Adipocyte (in vitro differentiated cells): ENCODE results near the gene ARMC5.
"Not testable (repeated sequence)": the region's sequence is repeated elsewhere in the genome, so short reads cannot be mapped to it uniquely, and the experiment has no call there.

Experiments
- DNase-seq: peaks from one replicate; pipeline ENCODE4 v3.0.0-alpha.2; 2015; ENCODE audit warnings: low read depth
- H3K27me3 ChIP-seq: replicated peaks from 2 replicates; pipeline ENCODE4 v1.7.0; 2013; ENCODE audit warnings: mild to moderate bottlenecking, low read length, moderate library complexity; ENCODE audit not compliant: control insufficient read depth, insufficient read depth
- H3K36me3 ChIP-seq: 2 replicates; pipeline ENCODE4 v1.7.0; 2013; ENCODE audit warnings: low read length, mild to moderate bottlenecking, moderate library complexity; ENCODE audit not compliant: control insufficient read depth, insufficient read depth, severe bottlenecking
- H3K4me1 ChIP-seq: 2 replicates; pipeline ENCODE4 v1.7.0; 2013; ENCODE audit warnings: mild to moderate bottlenecking, low read length, moderate library complexity; ENCODE audit not compliant: control insufficient read depth, insufficient read depth
- H3K4me3 ChIP-seq: 2 replicates; pipeline ENCODE4 v1.7.0; 2013; ENCODE audit warnings: mild to moderate bottlenecking, low read length, moderate library complexity
- H3K9ac ChIP-seq: 2 replicates; pipeline ENCODE4 v1.7.0; 2013; ENCODE audit warnings: mild to moderate bottlenecking, low read length, moderate library complexity
- H3K9me3 ChIP-seq: 2 replicates; pipeline ENCODE4 v1.7.0; 2013; ENCODE audit warnings: mild to moderate bottlenecking, low read length, moderate library complexity; ENCODE audit not compliant: control insufficient read depth

ARMC5 gene, protein sequence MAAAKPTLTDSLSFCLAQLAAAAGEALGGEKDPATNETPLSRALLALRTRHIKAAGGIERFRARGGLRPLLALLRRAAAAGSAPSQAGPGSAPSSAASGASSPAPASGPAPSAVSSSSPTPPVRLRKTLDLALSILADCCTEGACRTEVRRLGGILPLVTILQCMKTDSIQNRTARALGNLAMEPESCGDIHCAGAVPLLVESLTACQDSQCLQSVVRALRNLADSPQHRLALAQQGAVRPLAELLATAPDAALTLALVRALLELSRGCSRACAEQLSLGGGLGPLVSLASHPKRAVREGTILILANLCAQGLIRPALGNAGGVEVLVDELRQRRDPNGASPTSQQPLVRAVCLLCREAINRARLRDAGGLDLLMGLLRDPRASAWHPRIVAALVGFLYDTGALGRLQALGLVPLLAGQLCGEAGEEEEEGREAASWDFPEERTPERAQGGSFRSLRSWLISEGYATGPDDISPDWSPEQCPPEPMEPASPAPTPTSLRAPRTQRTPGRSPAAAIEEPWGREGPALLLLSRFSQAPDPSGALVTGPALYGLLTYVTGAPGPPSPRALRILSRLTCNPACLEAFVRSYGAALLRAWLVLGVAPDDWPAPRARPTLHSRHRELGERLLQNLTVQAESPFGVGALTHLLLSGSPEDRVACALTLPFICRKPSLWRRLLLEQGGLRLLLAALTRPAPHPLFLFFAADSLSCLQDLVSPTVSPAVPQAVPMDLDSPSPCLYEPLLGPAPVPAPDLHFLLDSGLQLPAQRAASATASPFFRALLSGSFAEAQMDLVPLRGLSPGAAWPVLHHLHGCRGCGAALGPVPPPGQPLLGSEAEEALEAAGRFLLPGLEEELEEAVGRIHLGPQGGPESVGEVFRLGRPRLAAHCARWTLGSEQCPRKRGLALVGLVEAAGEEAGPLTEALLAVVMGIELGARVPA

DNA sequence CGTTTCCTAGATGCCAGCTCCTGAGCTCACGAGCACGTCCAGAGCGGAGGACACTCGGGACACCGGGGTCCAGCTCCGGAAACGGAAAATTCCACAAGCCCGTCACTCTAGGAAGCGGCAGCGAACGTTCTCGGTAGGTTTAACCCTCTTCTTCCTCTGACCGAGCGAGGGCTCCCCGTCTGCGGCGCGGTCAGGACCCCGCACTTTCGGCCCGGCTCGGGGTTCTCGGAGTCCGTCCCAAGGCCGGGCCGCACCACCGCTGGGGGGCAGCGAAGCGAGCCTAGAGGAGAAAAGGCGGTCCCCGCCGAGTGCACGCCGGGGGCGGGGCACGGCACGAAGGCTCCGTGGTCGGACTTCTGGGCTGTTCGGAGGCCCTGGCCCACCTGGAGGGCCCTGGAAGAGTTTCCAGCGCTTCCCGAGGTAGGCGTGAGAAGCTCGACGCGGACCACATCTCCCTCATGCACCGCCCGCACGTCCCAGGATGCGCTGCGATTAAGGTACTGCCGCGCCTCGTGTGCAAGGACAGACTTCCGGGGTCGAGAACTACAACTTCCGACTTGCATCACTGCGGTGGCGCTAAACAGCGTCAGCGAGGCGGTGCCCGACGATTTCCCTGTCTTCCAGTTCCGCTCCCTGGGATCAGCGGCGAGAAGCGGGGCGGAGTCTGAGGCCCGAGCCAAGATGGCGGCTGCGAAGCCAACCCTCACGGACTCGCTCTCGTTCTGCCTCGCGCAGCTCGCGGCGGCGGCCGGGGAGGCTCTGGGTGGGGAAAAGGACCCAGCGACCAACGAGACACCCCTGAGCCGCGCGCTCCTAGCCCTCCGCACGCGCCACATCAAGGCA lies at the start of gene ARMC5:
TSS of gene ARMC5 (plus strand) at position 658 of the 843 bp plus-strand sequence. CDS start at position 682, 24 bp downstream.
- Histone ChIP-seq H3K9ac (peak within 1 kb of the TSS; percentile 99), H3K9me3 (no peaks in the 10 kb centered on the region), H3K27me3 (no peaks in the 10 kb centered on the region), H3K36me3 (peaks cover 20% of the 10 kb centered on the region), H3K4me1 (peaks cover 44% of the 10 kb centered on the region), H3K4me3 (peak within 1 kb of the TSS; percentile 92)
- peak; percentile 99 for DNase-seq

DNA sequence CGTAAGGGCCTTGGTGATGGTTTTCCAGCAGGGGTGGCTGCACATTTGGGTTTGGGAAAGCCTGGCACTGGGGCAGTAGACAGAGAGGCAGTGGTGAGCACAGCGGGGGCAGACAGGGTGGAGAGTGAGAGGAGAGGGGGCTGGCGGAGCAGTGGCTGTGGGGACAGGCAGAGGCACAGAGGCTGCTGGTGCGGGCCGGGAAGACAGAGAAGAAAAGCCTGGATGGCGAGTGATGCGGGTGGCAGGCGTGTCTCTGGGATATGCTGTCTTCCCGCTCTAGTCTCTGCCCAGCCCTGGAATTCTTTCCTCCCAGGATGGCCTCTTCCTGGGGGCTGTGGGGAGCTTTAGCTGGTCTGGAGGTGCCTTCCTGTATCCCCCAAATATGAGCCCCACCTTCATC lies 49.2 kb upstream of the ARMC5 start:
- Histone ChIP-seq H3K4me1 (no peaks in the 10 kb centered on the region), H3K9me3 (no peaks in the 10 kb centered on the region)
- DNase-seq, result no peak

DNA sequence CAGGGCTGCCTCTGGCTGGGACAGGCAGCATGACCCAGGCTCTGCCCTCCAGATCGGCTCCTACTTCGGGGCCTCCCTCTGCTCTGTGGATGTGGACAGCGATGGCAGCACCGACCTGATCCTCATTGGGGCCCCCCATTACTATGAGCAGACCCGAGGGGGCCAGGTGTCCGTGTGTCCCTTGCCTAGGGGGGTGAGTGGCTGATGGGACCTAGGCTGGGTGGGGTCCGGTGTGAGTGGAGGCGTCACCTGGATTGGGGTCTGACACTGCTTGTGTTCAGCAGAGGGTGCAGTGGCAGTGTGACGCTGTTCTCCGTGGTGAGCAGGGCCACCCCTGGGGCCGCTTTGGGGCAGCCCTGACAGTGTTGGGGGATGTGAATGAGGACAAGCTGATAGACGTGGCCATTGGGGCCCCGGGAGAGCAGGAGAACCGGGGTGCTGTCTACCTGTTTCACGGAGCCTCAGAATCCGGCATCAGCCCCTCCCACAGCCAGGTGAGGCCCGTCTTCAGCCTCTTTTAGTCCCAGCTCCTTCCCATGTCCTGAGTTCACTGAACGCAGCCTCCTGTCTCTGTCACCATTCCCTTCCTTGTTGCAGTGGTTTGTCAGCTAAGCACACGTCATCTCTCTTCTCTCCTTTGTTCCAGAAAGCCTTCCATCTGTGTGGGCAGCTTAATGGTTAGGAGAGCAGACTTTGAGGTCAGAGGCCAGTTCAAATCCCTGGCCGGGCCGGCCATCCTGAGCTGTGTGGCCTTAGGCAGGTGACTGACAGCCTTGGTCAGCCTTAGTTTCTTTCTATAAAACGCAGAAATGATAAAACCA lies 48.1 kb upstream of the ARMC5 start:
- Histone ChIP-seq H3K9ac (no peak overlapping the region), H3K27me3 (peaks cover 21% of the 10 kb centered on the region), H3K9me3 (peaks cover 5% of the 10 kb centered on the region), H3K4me3 (no peak overlapping the region), H3K4me1 (no peaks in the 10 kb centered on the region), H3K36me3 (no peaks in the 10 kb centered on the region)
- DNase-seq, result no peak

More for the DNA sequence above, 49.2 kb upstream of the ARMC5 start:
- no peak overlapping the region for H3K4me3 ChIP-seq
- peaks cover 16% of the 10 kb centered on the region for H3K27me3 ChIP-seq
- H3K9ac ChIP-seq, result no peak overlapping the region
- no peaks in the 10 kb centered on the region for H3K36me3 ChIP-seq

DNA sequence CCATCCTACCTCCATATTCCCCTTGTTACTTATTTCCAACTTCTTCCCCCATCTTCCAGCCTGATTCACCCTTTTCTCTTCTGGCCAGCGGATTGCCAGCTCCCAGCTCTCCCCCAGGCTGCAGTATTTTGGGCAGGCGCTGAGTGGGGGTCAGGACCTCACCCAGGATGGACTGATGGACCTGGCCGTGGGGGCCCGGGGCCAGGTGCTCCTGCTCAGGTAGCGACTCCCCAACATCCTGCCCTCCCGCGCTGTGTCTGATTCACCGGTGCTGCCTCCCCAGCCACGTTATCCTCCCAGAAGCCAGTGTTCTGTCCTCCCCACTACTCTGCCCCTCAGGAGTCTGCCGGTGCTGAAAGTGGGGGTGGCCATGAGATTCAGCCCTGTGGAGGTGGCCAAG lies 46.6 kb upstream of the ARMC5 start:
- peaks cover 9% of the 10 kb centered on the region for H3K9me3 ChIP-seq
- peaks cover 21% of the 10 kb centered on the region for H3K27me3 ChIP-seq
- no peak overlapping the region for H3K4me3 ChIP-seq
- no peak for DNase-seq
- no peaks in the 10 kb centered on the region for H3K4me1 ChIP-seq
- H3K9ac ChIP-seq, result no peak overlapping the region
- no peaks in the 10 kb centered on the region for H3K36me3 ChIP-seq

DNA sequence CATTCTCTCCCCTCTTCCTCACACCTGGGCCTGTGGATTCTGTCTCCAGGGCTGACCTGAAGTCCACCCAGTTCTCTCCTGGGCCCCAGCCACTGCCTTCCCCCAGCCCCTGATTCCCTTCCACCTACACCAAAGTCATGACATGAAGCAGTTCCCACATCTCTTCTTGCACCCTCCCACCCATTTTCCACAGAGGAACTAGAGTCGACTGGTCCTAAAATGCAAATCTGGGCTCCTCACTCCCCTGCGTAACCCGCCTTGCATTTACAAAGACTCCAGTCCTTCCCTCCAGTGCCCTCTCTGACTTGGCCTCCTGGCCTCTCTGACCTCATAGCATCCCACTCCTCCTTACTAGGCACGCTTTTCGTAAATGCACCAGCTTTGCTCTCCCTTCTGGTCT lies 45.9 kb upstream of the ARMC5 start:
- Histone ChIP-seq H3K4me1 (no peaks in the 10 kb centered on the region), H3K27me3 (peaks cover 17% of the 10 kb centered on the region), H3K4me3 (no peak overlapping the region), H3K36me3 (no peaks in the 10 kb centered on the region), H3K9ac (no peak overlapping the region), H3K9me3 (peaks cover 9% of the 10 kb centered on the region)
- DNase-seq, result no peak

DNA sequence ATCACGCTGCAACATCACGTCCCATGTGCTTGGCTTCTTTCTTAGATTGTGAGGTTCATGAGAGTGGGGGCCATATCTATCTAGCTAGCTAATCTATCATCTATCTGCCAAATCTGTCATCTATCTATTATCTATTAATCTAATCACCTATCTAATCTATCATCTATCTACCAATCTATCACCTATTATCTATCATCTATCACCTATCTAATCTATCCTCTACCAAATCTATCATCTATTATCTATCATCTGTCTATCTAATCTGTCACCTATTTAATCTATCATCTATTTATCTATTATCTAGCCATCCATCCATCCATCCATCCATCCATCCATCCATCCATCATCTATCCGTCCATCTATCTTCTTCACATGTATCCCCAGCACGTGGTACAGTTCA lies 45.4 kb upstream of the ARMC5 start:
- Histone ChIP-seq H3K4me3 (no peak overlapping the region), H3K4me1 (no peaks in the 10 kb centered on the region), H3K9me3 (peaks cover 9% of the 10 kb centered on the region), H3K9ac (no peak overlapping the region), H3K27me3 (peaks cover 13% of the 10 kb centered on the region), H3K36me3 (no peaks in the 10 kb centered on the region)
- no peak for DNase-seq

DNA sequence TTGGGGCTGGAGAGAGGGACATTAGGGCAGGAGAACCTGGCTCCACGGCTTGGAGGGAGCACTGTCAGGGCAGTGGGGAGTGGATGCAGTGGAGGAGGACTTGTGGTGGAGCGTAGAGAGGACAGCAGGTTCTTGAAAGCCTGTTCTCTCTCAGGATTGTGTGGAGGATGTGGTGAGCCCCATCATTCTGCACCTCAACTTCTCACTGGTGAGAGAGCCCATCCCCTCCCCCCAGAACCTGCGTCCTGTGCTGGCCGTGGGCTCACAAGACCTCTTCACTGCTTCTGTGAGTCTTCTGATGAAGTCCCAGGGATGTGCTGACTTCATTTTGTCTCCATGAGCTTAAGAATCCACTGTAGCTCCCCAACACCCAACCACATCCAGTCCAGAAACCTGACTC lies 44.6 kb upstream of the ARMC5 start:
- peaks cover 13% of the 10 kb centered on the region for H3K27me3 ChIP-seq
- peaks cover 9% of the 10 kb centered on the region for H3K9me3 ChIP-seq
- H3K4me3 ChIP-seq, result no peak overlapping the region
- DNase-seq, result no peak
- H3K4me1 ChIP-seq, result no peaks in the 10 kb centered on the region
- no peaks in the 10 kb centered on the region for H3K36me3 ChIP-seq
- H3K9ac ChIP-seq, result no peak overlapping the region

DNA sequence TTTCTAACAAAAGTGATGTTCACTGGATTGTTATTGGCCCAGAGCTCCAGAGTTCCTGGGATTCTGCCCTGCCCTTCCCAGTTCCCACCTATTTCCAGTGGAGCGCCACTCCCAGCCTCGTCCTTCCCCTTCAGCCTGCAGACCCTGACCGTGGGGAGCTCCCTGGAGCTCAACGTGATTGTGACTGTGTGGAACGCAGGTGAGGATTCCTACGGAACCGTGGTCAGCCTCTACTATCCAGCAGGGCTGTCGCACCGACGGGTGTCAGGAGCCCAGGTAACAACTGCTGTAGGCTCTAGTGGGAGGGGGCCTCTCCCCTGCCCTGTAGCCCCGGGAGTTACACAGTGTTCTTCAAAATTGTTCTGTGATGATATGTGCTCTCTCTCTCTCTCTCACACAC lies 42.9 kb upstream of the ARMC5 start:
- DNase-seq, result no peak
- H3K36me3 ChIP-seq, result no peaks in the 10 kb centered on the region
- H3K4me1 ChIP-seq, result no peaks in the 10 kb centered on the region

DNA sequence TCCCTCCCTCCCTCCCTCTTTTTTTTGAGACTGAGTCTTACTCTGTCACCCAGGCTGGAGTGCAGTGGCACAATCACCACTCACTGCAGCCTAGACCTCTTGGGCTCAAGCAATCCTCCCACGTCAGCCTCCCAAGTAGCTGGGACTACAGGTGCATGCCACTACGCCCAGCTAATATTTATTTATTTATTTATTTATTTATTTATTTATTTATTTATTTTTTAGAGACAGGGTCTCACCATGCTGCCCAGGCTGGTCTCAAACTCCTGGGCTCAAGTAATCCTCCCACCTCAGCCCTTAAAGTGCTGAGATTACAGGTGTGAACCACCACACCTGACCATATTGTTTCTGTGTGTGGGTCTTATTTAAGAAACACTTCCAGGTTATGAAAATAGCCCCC lies 42.3 kb upstream of the ARMC5 start:
- not testable (repeated sequence) for H3K9ac ChIP-seq, H3K4me3 ChIP-seq, DNase-seq, H3K36me3 ChIP-seq, H3K4me1 ChIP-seq
- Histone ChIP-seq H3K27me3 (peaks cover 18% of the 10 kb centered on the region), H3K9me3 (peaks cover 28% of the 10 kb centered on the region)

More for the DNA sequence above, 42.9 kb upstream of the ARMC5 start:
- Histone ChIP-seq H3K27me3 (peaks cover 13% of the 10 kb centered on the region), H3K9me3 (peaks cover 21% of the 10 kb centered on the region), H3K4me3 (no peak overlapping the region), H3K9ac (no peak overlapping the region)

DNA sequence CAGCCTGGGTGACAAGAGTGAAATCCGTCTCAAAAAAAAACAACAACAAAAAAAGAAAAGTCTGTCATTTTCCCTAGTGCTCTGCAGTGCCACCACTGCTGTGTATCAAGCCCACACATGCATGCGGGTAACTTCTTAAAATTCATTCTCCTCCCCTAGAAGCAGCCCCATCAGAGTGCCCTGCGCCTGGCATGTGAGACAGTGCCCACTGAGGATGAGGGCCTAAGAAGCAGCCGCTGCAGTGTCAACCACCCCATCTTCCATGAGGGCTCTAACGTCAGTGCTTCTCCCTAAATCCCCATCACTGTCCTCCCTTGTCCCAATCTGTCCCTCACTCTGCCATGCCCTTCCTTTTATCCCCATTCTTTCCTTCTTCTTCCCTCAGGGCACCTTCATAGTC lies 41.4 kb upstream of the ARMC5 start:
- Histone ChIP-seq H3K27me3 (peaks cover 19% of the 10 kb centered on the region), H3K4me3 (no peak overlapping the region), H3K9me3 (peaks cover 34% of the 10 kb centered on the region), H3K4me1 (no peaks in the 10 kb centered on the region), H3K36me3 (no peaks in the 10 kb centered on the region), H3K9ac (no peak overlapping the region)
- DNase-seq, result no peak
